Colonic mucosa (tissue), 4 donors: ENCODE measurements around the gene RABGAP1L. TPM values are rescaled to one million over a fixed set of nuclear protein-coding genes. Genes with fewer than 3 reads are reported as not detected.

Experiments used
- DNase-seq: peaks from one replicate; pipeline ENCODE4 v3.0.0-alpha.2; 2020
- H3K27ac ChIP-seq: fragments of 200-600 bp; one replicate; pipeline ENCODE4 v1.8.0; 2021
- H3K27me3 ChIP-seq: fragments of 200-600 bp; one replicate; pipeline ENCODE4 v1.8.0; 2021
- H3K36me3 ChIP-seq: fragments of 200-600 bp; one replicate; pipeline ENCODE4 v1.8.0; 2021
- H3K4me1 ChIP-seq: fragments of 200-600 bp; one replicate; pipeline ENCODE4 v1.8.0; 2021; ENCODE audit warnings: mild to moderate bottlenecking
- H3K4me3 ChIP-seq: fragments of 200-600 bp; one replicate; pipeline ENCODE4 v1.8.0; 2021
- H3K9ac ChIP-seq, 2 donors: one replicate each; pipeline ENCODE4 v1.7.0; 2013; ENCODE audit warnings: control low read depth in 2 of 2, low read depth in 2 of 2, low read length in 2 of 2
- H3K9me3 ChIP-seq: fragments of 200-600 bp; one replicate; pipeline ENCODE4 v1.8.0; 2021
- CTCF ChIP-seq: fragments of 200-600 bp; IDR thresholded peaks from one replicate; pipeline ENCODE4 v1.8.0; 2022; ENCODE audit warnings: antibody characterized with exemption, mild to moderate bottlenecking
- intact Hi-C: fragments of 100-400 bp; cut with DNase I; formaldehyde crosslinking; loops from one replicate; pipeline ENCODE4 v1.14.1; 2022
- total RNA-seq, 2 donors: library from RNA; stranded (reverse); fragmentation: NEBNext Ultra II Directional in 1 of 2; extraction: Animal tissue kit (Norgen Biotek cat#: 25700) in 1 of 2; gene quantifications; one replicate each; pipeline ENCODE4 v1.2.1, GENCODE V29; 2021
- donor health status: healthy.
- donor health status: DM: no; HTN: no; CAD: no.
- donor health status: DM: no; HTN: no; CAD: no.

The RABGAP1L gene
- total RNA-seq, 2 donors from 2014 or later: 50.3 to 87.0 TPM

- Histone ChIP-seq H3K27ac (no peak overlapping the region), H3K4me3 (no peak overlapping the region), H3K36me3 (no peaks in the 10 kb centered on the region), H3K27me3 (no peaks in the 10 kb centered on the region), H3K4me1 (no peaks in the 10 kb centered on the region), H3K9me3 (no peaks in the 10 kb centered on the region), H3K9ac (no peak overlapping the region)
- DNase-seq: no peak
- intact Hi-C loops: no loop called here
- no peak for TF ChIP-seq CTCF
Observed at GRCh38 chr1:174391716-174392115, 232.4 kb downstream of the RABGAP1L start.

- no peak for TF ChIP-seq CTCF
- H3K36me3 ChIP-seq: no peaks in the 10 kb centered on the region
- no peak overlapping the region for H3K4me3 ChIP-seq
- intact Hi-C loops: no loop called here
- DNase-seq: no peak
- H3K27me3 ChIP-seq: no peaks in the 10 kb centered on the region
- no peaks in the 10 kb centered on the region for H3K4me1 ChIP-seq
- H3K9me3 ChIP-seq: no peaks in the 10 kb centered on the region
- no peak overlapping the region for H3K27ac ChIP-seq
- no peak overlapping the region for H3K9ac ChIP-seq
Observed at GRCh38 chr1:174393885-174394284, 234.6 kb downstream of the RABGAP1L start.

- Histone ChIP-seq H3K27ac (no peak overlapping the region), H3K4me1 (no peaks in the 10 kb centered on the region), H3K27me3 (no peaks in the 10 kb centered on the region), H3K9ac (no peak overlapping the region), H3K4me3 (no peak overlapping the region), H3K36me3 (no peaks in the 10 kb centered on the region), H3K9me3 (no peaks in the 10 kb centered on the region)
- DNase-seq: no peak
- intact Hi-C loops: no loop called here
- TF ChIP-seq CTCF: no peak
Observed at GRCh38 chr1:174397261-174397660, 237.9 kb downstream of the RABGAP1L start.

GRCh38 chr1:174398246-174398645, 238.9 kb downstream of the RABGAP1L start:
- H3K9me3 ChIP-seq: no peaks in the 10 kb centered on the region
- TF ChIP-seq CTCF: no peak
- no peak overlapping the region for H3K9ac ChIP-seq
- no peak for DNase-seq
- no peaks in the 10 kb centered on the region for H3K4me1 ChIP-seq
- no peak overlapping the region for H3K4me3 ChIP-seq
- intact Hi-C loops: no loop called here
- no peak overlapping the region for H3K27ac ChIP-seq
- H3K36me3 ChIP-seq: no peaks in the 10 kb centered on the region
- H3K27me3 ChIP-seq: no peaks in the 10 kb centered on the region

GRCh38 chr1:174399211-174399610, 239.9 kb downstream of the RABGAP1L start:
- Histone ChIP-seq H3K9ac (no peak overlapping the region), H3K4me1 (no peaks in the 10 kb centered on the region), H3K27me3 (no peaks in the 10 kb centered on the region), H3K36me3 (no peaks in the 10 kb centered on the region), H3K9me3 (no peaks in the 10 kb centered on the region), H3K27ac (no peak overlapping the region), H3K4me3 (no peak overlapping the region)
- no peak for TF ChIP-seq CTCF
- no peak for DNase-seq
- intact Hi-C loops: no loop called here

GRCh38 chr1:174401075-174401474, 241.8 kb downstream of the RABGAP1L start:
- no peak for DNase-seq
- TF ChIP-seq CTCF: no peak
- intact Hi-C loops: no loop called here

More at GRCh38 chr1:174401075-174401474, 241.8 kb downstream of the RABGAP1L start:
- H3K27me3 ChIP-seq: no peaks in the 10 kb centered on the region
- no peaks in the 10 kb centered on the region for H3K9me3 ChIP-seq
- no peak overlapping the region for H3K9ac ChIP-seq
- H3K36me3 ChIP-seq: no peaks in the 10 kb centered on the region
- no peaks in the 10 kb centered on the region for H3K4me1 ChIP-seq
- H3K4me3 ChIP-seq: no peak overlapping the region
- no peak overlapping the region for H3K27ac ChIP-seq
